H7 (cell line): ENCODE measurements around the gene ADAM12. TPM values are rescaled to one million over a fixed set of nuclear protein-coding genes. Genes with fewer than 3 reads are reported as not detected.

Source experiments
- DNase-seq: peaks from one replicate; pipeline ENCODE4 v3.0.0; 2012
- H3K27me3 ChIP-seq: 2 replicates; pipeline ENCODE4 v1.6.0; 2011; ENCODE audit warnings: mild to moderate bottlenecking, low read length; ENCODE audit not compliant: control insufficient read depth, insufficient read depth
- H3K36me3 ChIP-seq: replicated peaks from 2 replicates; pipeline ENCODE4 v1.5.1; 2011; ENCODE audit warnings: low read length; ENCODE audit not compliant: control insufficient read depth, insufficient read depth
- H3K4me3 ChIP-seq: 2 replicates; pipeline ENCODE4 v1.5.1; 2011; ENCODE audit warnings: low read depth, mild to moderate bottlenecking, control low read depth, low read length, moderate library complexity; ENCODE audit not compliant: insufficient read depth
- total RNA-seq: library from RNA; depleted of rRNA; stranded (reverse); fragments of >200 nt; shearing (Covaris generic); gene quantifications from 2 replicates; pipeline ENCODE4 v1.2.3, GENCODE V29; 2014

The ADAM12 gene
- total RNA-seq, 1 experiment from 2014 or later: 0.66 TPM

- H3K4me3 ChIP-seq: no peak overlapping the region
- H3K27me3 ChIP-seq: no peaks in the 10 kb centered on the region
- H3K36me3 ChIP-seq: no peaks in the 10 kb centered on the region
- no peak for DNase-seq
Observed at GRCh38 chr10:126336801-126337200, 51.5 kb downstream of the ADAM12 start.

- no peak for DNase-seq
- no peaks in the 10 kb centered on the region for H3K27me3 ChIP-seq
- no peaks in the 10 kb centered on the region for H3K36me3 ChIP-seq
- H3K4me3 ChIP-seq: no peak overlapping the region
Observed at GRCh38 chr10:126334272-126334671, 54.0 kb downstream of the ADAM12 start.

- no peak for DNase-seq
- H3K36me3 ChIP-seq: no peaks in the 10 kb centered on the region
- H3K27me3 ChIP-seq: no peaks in the 10 kb centered on the region
- H3K4me3 ChIP-seq: no peak overlapping the region
Observed at GRCh38 chr10:126332576-126332975, 55.7 kb downstream of the ADAM12 start.

GRCh38 chr10:126331101-126331500 lies 57.2 kb downstream of the ADAM12 start:
- no peak overlapping the region for H3K4me3 ChIP-seq
- DNase-seq: no peak
- no peaks in the 10 kb centered on the region for H3K36me3 ChIP-seq
- H3K27me3 ChIP-seq: no peaks in the 10 kb centered on the region

- Histone ChIP-seq H3K36me3 (no peaks in the 10 kb centered on the region), H3K4me3 (no peak overlapping the region), H3K27me3 (no peaks in the 10 kb centered on the region)
- no peak for DNase-seq
Observed at GRCh38 chr10:126324826-126325225, 63.5 kb downstream of the ADAM12 start.

- no peak for DNase-seq
- no peak overlapping the region for H3K4me3 ChIP-seq
- no peaks in the 10 kb centered on the region for H3K36me3 ChIP-seq
- no peaks in the 10 kb centered on the region for H3K27me3 ChIP-seq
Observed at GRCh38 chr10:126321440-126321839, 66.8 kb downstream of the ADAM12 start.

- Histone ChIP-seq H3K4me3 (no peak overlapping the region), H3K36me3 (no peaks in the 10 kb centered on the region), H3K27me3 (no peaks in the 10 kb centered on the region)
- DNase-seq: no peak
Observed at GRCh38 chr10:126317751-126318150, 70.5 kb downstream of the ADAM12 start.

- DNase-seq: no peak
- no peaks in the 10 kb centered on the region for H3K27me3 ChIP-seq
- H3K4me3 ChIP-seq: no peak overlapping the region
- H3K36me3 ChIP-seq: no peaks in the 10 kb centered on the region
Observed at GRCh38 chr10:126315494-126316177, 72.6 kb downstream of the ADAM12 start.

GRCh38 chr10:126314863-126315493 lies 73.3 kb downstream of the ADAM12 start:
- no peak overlapping the region for H3K4me3 ChIP-seq
- H3K36me3 ChIP-seq: no peaks in the 10 kb centered on the region
- no peaks in the 10 kb centered on the region for H3K27me3 ChIP-seq
- no peak for DNase-seq

- Histone ChIP-seq H3K27me3 (no peaks in the 10 kb centered on the region), H3K4me3 (no peak overlapping the region), H3K36me3 (no peaks in the 10 kb centered on the region)
- DNase-seq: no peak
Observed at GRCh38 chr10:126312167-126312566, 76.1 kb downstream of the ADAM12 start.

- Histone ChIP-seq H3K27me3 (no peaks in the 10 kb centered on the region), H3K4me3 (no peak overlapping the region), H3K36me3 (no peaks in the 10 kb centered on the region)
- DNase-seq: no peak
Observed at GRCh38 chr10:126309228-126309883, 78.9 kb downstream of the ADAM12 start.

- no peak for DNase-seq
- H3K36me3 ChIP-seq: no peaks in the 10 kb centered on the region
Observed at GRCh38 chr10:126302826-126303665, 85.2 kb downstream of the ADAM12 start.

GRCh38 chr10:126302476-126302756 lies 85.9 kb downstream of the ADAM12 start:
- DNase-seq: no peak
- Histone ChIP-seq H3K36me3 (no peaks in the 10 kb centered on the region), H3K4me3 (no peak overlapping the region), H3K27me3 (no peaks in the 10 kb centered on the region)

More at GRCh38 chr10:126302826-126303665, 85.2 kb downstream of the ADAM12 start:
- Histone ChIP-seq H3K4me3 (no peak overlapping the region), H3K27me3 (no peaks in the 10 kb centered on the region)

GRCh38 chr10:126301701-126302475 lies 86.4 kb downstream of the ADAM12 start:
- Histone ChIP-seq H3K4me3 (no peak overlapping the region), H3K27me3 (no peaks in the 10 kb centered on the region), H3K36me3 (no peaks in the 10 kb centered on the region)
- DNase-seq: no peak
